Midbrain (tissue), 1 donor: Measurements from ENCODE around the gene ATG101.

Source experiments
- DNase-seq: peaks from one replicate; lab custom pipeline; 2025; lab: John Stamatoyannopoulos, UW

Gene ATG101

GRCh38 chr12:52057638-52058576 is 11.9 kb upstream of the ATG101 start:
- no peak for DNase-seq

GRCh38 chr12:52058631-52059361 is 11.0 kb upstream of the ATG101 start:
- peak; percentile 28 for DNase-seq

- DNase-seq, result no peak
Measured at GRCh38 chr12:52059582-52060497, 9.9 kb upstream of the ATG101 start.

GRCh38 chr12:52060498-52061177 is 9.1 kb upstream of the ATG101 start:
- DNase-seq, result no peak

GRCh38 chr12:52061470-52062166 is 8.2 kb upstream of the ATG101 start:
- peak; percentile 92 for DNase-seq

- no peak for DNase-seq
Measured at GRCh38 chr12:52062167-52063081, 7.4 kb upstream of the ATG101 start.

- no peak for DNase-seq
Measured at GRCh38 chr12:52063082-52063924, 6.5 kb upstream of the ATG101 start.

- DNase-seq, result no peak
Measured at GRCh38 chr12:52063981-52064649, 5.7 kb upstream of the ATG101 start.

- DNase-seq, result no peak
Measured at GRCh38 chr12:52066346-52067080, 3.3 kb upstream of the ATG101 start.

- DNase-seq, result no peak
Measured at GRCh38 chr12:52067081-52067374, 2.8 kb upstream of the ATG101 start.

- no peak for DNase-seq
Measured at GRCh38 chr12:52070185-52070925, 577 bp downstream of the ATG101 start.

- DNase-seq, result no peak
Measured at GRCh38 chr12:52073531-52074381, 4.0 kb downstream of the ATG101 start.

- no peak for DNase-seq
Measured at GRCh38 chr12:52074971-52075724, 5.4 kb downstream of the ATG101 start.

- DNase-seq, result no peak
Measured at GRCh38 chr12:52076811-52077210, 7.0 kb downstream of the ATG101 start.

GRCh38 chr12:52078276-52078675 is 8.5 kb downstream of the ATG101 start:
- no peak for DNase-seq
